ENCODE measurements around the gene CDC20.

CDC20 gene

DNA sequence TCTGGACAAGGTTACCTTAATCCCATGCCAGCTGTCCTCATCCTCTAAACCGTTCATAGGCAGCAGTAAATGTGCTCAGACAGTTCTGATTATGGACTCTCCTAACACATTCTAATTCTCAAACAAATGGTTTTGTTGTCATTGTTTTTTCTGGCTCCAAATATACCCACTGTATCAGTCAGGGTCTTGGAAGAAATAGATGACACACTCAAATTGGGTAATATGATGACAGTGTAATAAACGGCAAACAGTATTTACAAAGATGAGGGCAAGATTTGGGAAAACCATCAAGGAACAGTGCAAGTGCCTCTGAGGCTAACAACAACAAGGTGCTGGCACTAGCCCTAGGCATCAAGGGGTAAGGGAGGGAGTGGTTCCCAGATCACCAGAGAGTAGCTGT, 4.3 kb upstream of the CDC20 start:
- no peaks in the 10 kb centered on the region for H3K36me3 ChIP-seq (ENCODE audit: insufficient read depth)
- no peak overlapping the region for H3K4me3 ChIP-seq (IDR thresholded peaks at IDR 0.05; ENCODE audit: insufficient read depth, low read depth, low read length)
- no peak overlapping the region for H3K4me2 ChIP-seq
- H3K27ac ChIP-seq, result no peak overlapping the region
- peaks cover 8% of the 10 kb centered on the region for H3K79me2 ChIP-seq (ENCODE audit: insufficient read depth, low read depth)
- no peak overlapping the region for H3K9ac ChIP-seq
- H2AFZ ChIP-seq (ENCODE audit: low read depth), result no peak overlapping the region
- H3K4me1 ChIP-seq (ENCODE audit: low read depth, poor library complexity, severe bottlenecking), result peaks cover 7% of the 10 kb centered on the region
- TF ChIP-seq, protein P1, sequence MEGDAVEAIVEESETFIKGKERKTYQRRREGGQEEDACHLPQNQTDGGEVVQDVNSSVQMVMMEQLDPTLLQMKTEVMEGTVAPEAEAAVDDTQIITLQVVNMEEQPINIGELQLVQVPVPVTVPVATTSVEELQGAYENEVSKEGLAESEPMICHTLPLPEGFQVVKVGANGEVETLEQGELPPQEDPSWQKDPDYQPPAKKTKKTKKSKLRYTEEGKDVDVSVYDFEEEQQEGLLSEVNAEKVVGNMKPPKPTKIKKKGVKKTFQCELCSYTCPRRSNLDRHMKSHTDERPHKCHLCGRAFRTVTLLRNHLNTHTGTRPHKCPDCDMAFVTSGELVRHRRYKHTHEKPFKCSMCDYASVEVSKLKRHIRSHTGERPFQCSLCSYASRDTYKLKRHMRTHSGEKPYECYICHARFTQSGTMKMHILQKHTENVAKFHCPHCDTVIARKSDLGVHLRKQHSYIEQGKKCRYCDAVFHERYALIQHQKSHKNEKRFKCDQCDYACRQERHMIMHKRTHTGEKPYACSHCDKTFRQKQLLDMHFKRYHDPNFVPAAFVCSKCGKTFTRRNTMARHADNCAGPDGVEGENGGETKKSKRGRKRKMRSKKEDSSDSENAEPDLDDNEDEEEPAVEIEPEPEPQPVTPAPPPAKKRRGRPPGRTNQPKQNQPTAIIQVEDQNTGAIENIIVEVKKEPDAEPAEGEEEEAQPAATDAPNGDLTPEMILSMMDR (conservative IDR thresholded peaks at IDR 0.05; ENCODE audit: low read depth, low read length), result no peak
- no peaks in the 10 kb centered on the region for H3K27me3 ChIP-seq (ENCODE audit: insufficient read depth, low read depth)
- no peaks in the 10 kb centered on the region for H4K20me1 ChIP-seq (ENCODE audit: insufficient read depth)

DNA sequence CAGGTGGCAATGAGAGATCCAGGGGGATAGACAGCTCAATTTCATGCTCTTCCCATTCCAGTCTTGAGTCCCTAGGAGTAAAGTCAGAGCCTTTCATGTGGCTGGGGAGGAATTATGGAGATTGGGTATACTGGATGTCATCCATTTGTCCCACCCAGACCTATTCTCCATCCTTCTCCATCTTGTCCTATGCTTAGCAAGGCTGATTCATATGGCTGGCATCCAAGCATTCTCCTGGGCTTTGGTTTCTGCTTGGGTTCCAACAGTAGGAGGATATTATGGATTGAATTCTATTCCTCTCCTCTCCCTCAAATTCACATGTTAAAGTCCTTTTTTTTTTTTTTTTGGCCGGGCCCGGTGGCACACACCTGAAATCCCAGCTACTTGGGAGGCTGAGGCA, 3.8 kb upstream of the CDC20 start:
- TF ChIP-seq, protein P1 (conservative IDR thresholded peaks at IDR 0.05; ENCODE audit: low read depth, low read length), result no peak
- peaks cover 12% of the 10 kb centered on the region for H3K4me1 ChIP-seq (ENCODE audit: low read depth, poor library complexity, severe bottlenecking)
- no peaks in the 10 kb centered on the region for H3K36me3 ChIP-seq (ENCODE audit: insufficient read depth)
- H3K27ac ChIP-seq, result no peak overlapping the region
- no peaks in the 10 kb centered on the region for H4K20me1 ChIP-seq (ENCODE audit: insufficient read depth)
- no peak overlapping the region for H2AFZ ChIP-seq (ENCODE audit: low read depth)
- no peak overlapping the region for H3K4me2 ChIP-seq
- H3K27me3 ChIP-seq (ENCODE audit: insufficient read depth, low read depth), result no peaks in the 10 kb centered on the region
- no peak overlapping the region for H3K9ac ChIP-seq
- H3K79me2 ChIP-seq (ENCODE audit: insufficient read depth, low read depth), result peaks cover 12% of the 10 kb centered on the region
- H3K4me3 ChIP-seq (IDR thresholded peaks at IDR 0.05; ENCODE audit: insufficient read depth, low read depth, low read length), result no peak overlapping the region

DNA sequence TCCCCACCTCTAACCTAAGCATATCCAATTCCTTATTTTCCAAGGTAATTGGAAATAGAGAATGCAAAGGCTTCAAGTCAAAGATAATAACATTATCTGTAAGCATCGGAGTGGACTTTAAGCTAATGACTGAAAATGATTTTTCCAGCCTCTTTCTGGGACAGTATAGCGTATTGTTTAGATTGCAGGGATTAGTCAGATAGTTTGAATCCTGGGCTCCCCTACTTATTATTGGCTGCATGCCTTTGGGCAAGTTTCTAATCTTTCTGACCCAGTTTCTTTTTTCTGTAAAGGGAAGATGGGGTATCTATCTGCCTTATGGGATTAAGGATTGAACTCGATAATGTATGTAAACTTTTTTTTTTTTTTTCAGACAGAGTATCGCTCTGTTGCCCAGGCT, 1.5 kb upstream of the CDC20 start:
- Histone ChIP-seq H3K79me2 (ENCODE audit: insufficient read depth, low read depth) (peaks cover 23% of the 10 kb centered on the region), H2AFZ (ENCODE audit: low read depth) (no peak overlapping the region), H3K4me3 (IDR thresholded peaks at IDR 0.05; ENCODE audit: insufficient read depth, low read depth, low read length) (no peak overlapping the region), H3K4me1 (ENCODE audit: low read depth, poor library complexity, severe bottlenecking) (peaks cover 23% of the 10 kb centered on the region), H3K27me3 (ENCODE audit: insufficient read depth, low read depth) (no peaks in the 10 kb centered on the region), H3K27ac (no peak overlapping the region), H3K36me3 (ENCODE audit: insufficient read depth) (no peaks in the 10 kb centered on the region), H3K4me2 (peak overlapping the region; percentile 43; the same call in 1 of the 2 replicates), H3K9ac (no peak overlapping the region), H4K20me1 (ENCODE audit: insufficient read depth) (no peaks in the 10 kb centered on the region)
- TF ChIP-seq, protein P1 (conservative IDR thresholded peaks at IDR 0.05; ENCODE audit: low read depth, low read length), result no peak

DNA sequence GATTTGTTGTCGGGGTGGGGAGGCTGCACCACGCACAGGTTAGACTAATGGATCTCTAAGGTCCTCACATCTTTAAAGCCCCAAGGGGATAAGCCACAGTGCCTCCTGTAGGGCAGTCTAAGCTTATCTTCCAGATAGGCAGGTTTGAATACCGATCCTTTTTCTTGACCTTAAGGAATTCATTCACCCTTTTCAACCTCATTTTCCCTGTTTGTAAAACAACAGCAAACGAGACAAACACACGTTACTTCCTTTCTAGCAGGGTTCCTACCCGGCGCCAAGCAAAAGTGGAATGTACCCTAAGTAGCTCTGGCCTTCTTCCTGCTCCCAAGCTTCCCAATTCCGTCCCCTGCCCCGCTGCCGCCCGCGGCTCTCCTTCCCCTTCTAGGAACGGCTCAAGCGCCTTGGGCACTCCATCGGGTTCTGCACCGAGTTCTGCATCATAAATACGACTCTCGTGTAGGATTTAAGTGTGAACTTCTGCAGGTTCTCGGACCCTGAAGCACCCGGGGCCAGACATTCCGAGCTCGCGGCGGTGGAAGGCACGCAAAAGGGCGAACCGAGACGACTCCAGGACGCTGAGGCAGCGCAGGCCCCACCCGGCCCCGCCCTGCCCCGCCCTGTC, 548 bp upstream of the CDC20 start:
- TF ChIP-seq, protein P1 (conservative IDR thresholded peaks at IDR 0.05; ENCODE audit: low read depth, low read length), result peak; percentile 67
- peak overlapping the region; percentile 93 for H3K4me3 ChIP-seq (IDR thresholded peaks at IDR 0.05; ENCODE audit: insufficient read depth, low read depth, low read length)
- H3K36me3 ChIP-seq (ENCODE audit: insufficient read depth), result no peaks in the 10 kb centered on the region
- H3K27ac ChIP-seq, result peak overlapping the region; percentile 63
- H3K27me3 ChIP-seq (ENCODE audit: insufficient read depth, low read depth), result no peaks in the 10 kb centered on the region
- peak overlapping the region; percentile 43 for H3K4me2 ChIP-seq
- peaks cover 23% of the 10 kb centered on the region for H3K79me2 ChIP-seq (ENCODE audit: insufficient read depth, low read depth)
- peak overlapping the region; percentile 61; the same call in 1 of the 2 replicates for H3K9ac ChIP-seq
- no peaks in the 10 kb centered on the region for H4K20me1 ChIP-seq (ENCODE audit: insufficient read depth)
- H2AFZ ChIP-seq (ENCODE audit: low read depth), result peak overlapping the region; percentile 94
- H3K4me1 ChIP-seq (ENCODE audit: low read depth, poor library complexity, severe bottlenecking), result peaks cover 23% of the 10 kb centered on the region
